Coronary artery (tissue), 2 donors: Measurements from ENCODE around the gene XPO6.

Experiments
- DNase-seq: peaks from one replicate; pipeline ENCODE4 v3.0.0-alpha.2; 2017; ENCODE audit warnings: low spot score
- H3K27ac ChIP-seq, 2 donors: fragments of 200-600 bp; sonication (generic); one replicate each; pipeline ENCODE4 v1.5.1; 2016 to 2019
- H3K4me3 ChIP-seq: fragments of 200-600 bp; sonication (generic); 2 replicates; pipeline ENCODE4 v1.5.1; 2016; ENCODE audit warnings: mild to moderate bottlenecking, moderate library complexity
- TF ChIP-seq, protein P1 (sequence below): fragments of 200-600 bp; sonication (generic); IDR thresholded peaks from one replicate; pipeline ENCODE4 v1.5.1; 2019; ENCODE audit warnings: antibody characterized with exemption

The XPO6 gene

GRCh38 chr16:28089205-28089991, 122.4 kb downstream of the XPO6 start:
- no peak for DNase-seq
- Histone ChIP-seq H3K27ac (no peak overlapping the region), H3K4me3 (no peak overlapping the region)
- TF ChIP-seq, protein P1, sequence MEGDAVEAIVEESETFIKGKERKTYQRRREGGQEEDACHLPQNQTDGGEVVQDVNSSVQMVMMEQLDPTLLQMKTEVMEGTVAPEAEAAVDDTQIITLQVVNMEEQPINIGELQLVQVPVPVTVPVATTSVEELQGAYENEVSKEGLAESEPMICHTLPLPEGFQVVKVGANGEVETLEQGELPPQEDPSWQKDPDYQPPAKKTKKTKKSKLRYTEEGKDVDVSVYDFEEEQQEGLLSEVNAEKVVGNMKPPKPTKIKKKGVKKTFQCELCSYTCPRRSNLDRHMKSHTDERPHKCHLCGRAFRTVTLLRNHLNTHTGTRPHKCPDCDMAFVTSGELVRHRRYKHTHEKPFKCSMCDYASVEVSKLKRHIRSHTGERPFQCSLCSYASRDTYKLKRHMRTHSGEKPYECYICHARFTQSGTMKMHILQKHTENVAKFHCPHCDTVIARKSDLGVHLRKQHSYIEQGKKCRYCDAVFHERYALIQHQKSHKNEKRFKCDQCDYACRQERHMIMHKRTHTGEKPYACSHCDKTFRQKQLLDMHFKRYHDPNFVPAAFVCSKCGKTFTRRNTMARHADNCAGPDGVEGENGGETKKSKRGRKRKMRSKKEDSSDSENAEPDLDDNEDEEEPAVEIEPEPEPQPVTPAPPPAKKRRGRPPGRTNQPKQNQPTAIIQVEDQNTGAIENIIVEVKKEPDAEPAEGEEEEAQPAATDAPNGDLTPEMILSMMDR = no peak

- Histone ChIP-seq H3K4me3 (no peak overlapping the region), H3K27ac (no peak overlapping the region)
- no peak for DNase-seq
- TF ChIP-seq, protein P1 = no peak
Measured at GRCh38 chr16:28087675-28088300, 124.0 kb downstream of the XPO6 start.

DNA sequence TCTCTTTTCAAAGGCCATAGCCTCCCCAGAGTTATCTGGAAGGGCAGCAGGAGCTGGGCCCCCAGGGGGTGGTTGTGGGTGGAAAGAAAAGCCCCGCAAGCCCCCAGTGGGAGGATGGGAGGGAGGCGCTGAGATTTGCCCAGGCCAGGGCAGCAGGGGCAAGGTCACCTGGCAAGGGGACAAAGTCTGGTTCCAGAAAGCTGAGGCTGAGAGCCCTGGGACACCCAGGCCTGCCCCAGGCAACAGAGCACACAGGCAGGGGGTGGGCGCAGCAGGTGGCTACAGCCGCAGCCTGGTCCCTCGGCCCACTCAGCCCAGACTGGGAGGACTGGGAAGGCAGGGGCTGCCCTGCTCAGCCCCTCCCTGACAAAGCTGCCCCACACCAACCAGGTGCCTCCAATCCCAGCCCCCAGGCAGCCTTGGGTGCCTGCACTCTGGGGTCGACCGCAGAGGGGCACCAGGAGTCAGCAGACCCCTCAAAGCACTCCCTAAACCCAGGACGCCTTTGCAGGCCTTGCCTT, 124.6 kb downstream of the XPO6 start:
- H3K27ac ChIP-seq = no peak overlapping the region
- no peak for DNase-seq
- TF ChIP-seq, protein P1 = no peak
- no peak overlapping the region for H3K4me3 ChIP-seq

- Histone ChIP-seq H3K4me3 (no peak overlapping the region), H3K27ac (no peak overlapping the region)
- TF ChIP-seq, protein P1 = no peak
- DNase-seq = no peak
Measured at GRCh38 chr16:28086186-28087139, 125.3 kb downstream of the XPO6 start.

GRCh38 chr16:28085389-28086171, 126.2 kb downstream of the XPO6 start:
- Histone ChIP-seq H3K4me3 (no peak overlapping the region), H3K27ac (no peak overlapping the region)
- TF ChIP-seq, protein P1 = no peak
- DNase-seq = no peak

- TF ChIP-seq, protein P1 = no peak
- DNase-seq = no peak
- no peak overlapping the region for H3K4me3 ChIP-seq
- H3K27ac ChIP-seq = no peak overlapping the region
Measured at GRCh38 chr16:28084209-28084608, 127.6 kb downstream of the XPO6 start.
